Glomerular visceral epithelial cell (primary cell): ENCODE measurements around the gene ZNF710.

Source experiments
- DNase-seq: peaks from one replicate; pipeline ENCODE4 v3.0.0-alpha.2; 2016; ENCODE audit errors: extremely low spot score

The ZNF710 gene

DNA sequence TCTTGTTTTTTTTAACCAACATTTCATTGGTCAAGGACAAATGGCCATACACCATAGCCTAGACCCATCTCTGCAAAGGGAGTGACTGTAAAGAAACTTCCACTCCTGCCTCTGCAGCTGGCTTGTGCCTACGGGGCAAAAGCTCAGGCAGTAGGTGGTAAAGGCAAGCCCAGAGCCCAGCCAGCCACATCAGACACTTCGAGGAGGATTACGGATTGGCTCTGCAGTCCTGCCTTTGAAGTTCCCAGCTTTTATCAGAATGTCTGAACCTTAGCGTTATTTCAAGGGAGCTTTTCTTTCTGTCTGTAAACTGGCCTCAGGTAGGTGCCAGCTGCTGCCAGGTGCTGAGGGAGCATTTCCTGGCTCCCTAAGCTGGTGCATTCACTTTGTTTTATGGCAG is 15.6 kb downstream of the ZNF710 start:
- no peak for DNase-seq

DNA sequence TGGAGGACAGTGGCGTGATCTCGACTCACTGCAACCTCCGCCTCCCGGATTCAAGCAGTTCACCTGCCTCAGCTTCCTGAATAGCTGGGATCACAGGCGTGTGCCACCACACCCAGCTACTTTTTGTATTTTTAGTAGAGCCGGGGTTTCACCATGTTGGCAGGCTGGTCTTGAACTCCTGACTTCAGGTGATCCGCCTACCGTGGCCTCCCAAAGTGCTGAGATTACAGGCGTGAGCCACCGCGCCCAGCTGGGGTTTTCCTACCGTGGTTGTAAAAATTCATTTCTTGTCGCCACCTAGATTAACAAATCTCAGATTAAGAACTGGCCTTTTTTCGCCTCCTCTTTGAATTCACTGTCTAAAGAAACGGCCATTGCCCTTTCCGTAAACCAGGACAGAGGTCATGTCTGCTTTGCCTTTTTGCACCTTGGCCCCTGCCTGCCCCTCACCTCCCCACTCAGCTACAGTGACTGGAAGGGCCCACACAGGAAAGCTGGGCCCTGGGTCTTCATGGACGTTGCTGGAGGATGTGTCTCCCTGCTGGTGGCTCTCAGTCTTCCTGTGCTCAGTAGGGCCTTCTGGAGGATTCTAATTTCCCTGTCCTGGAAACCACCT is 17.2 kb downstream of the ZNF710 start:
- DNase-seq, result no peak

DNA sequence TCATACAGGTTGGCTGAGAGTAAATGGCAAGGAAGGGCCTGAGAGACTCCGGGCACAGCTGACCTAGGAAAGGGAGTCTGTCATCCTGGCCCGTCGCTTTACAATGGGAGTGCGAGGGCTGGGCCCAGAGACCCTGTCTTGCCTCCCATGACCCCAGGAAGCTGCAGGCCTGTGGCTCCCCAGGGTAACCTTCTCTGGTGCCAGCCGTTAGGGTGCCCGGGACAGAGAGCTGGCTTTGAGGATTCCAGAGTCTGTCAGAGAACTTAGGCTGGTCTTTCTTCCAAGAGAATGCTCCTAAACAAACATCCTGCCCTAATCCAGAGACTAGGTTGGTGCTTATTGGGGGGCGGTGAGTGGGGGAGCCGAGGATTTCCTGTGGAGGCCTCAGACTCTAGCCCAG is 18.5 kb downstream of the ZNF710 start:
- no peak for DNase-seq

DNA sequence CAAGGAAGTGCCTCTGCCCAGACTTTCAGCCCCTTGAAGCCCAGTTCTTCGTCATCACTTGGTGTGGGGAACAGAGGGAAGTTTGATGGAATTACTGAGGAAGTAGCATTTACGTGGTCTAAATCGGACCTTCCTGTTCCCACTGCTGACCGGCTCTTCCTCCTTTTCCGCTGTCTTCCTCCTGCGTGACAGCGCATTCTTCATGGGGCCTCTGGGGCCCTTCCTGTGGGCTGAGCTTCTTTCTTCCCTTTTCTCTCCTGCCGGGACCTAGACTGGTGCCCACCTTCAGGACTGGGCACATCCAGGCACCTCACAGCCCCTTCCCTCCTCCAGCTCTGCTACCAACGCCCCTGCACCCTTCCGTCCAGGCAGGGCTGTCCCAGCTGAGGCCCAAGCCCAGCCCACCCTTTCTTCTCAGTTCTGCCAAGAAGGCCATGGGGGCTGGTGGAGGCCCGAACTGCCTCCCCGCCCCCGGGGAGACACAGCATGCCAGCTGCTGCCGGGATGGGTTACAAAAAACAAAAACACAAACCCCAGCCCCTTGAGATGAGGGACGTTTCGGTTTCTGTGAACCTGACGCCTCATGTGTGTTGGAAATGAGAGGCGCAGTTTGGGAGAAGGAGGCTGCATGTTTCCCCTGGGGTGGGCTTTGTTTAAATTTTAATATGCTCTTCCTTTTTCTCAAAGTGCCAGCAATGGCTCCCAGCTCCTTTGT is 19.1 kb downstream of the ZNF710 start:
- no peak for DNase-seq

DNA sequence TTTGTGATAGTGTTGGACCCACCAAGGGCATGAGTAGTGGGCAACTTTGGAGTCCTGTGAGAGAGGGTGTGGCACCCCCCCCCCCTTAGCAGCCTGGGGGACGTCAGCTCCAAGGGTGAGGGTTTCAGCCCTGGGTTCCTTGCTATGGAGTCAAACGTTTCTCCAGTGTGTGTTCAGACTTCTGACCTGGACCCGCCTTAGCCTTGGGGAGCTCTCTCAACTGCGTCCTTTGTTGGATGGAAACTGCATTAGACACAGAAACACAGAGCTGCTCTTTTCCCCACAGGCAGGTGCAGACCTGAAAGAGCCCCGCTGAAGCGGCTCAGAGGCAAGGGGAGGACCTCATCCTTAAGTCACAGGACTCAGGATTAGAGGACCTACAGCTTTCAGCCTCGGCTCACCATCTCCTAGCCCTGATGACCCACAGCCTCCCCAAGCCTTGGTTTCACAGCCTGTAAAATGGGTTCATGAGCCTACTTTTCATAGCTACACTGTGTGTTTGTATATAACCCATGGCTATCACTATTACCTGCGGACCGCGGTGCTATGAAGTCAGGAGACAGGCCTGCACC is 19.9 kb downstream of the ZNF710 start:
- no peak for DNase-seq

DNA sequence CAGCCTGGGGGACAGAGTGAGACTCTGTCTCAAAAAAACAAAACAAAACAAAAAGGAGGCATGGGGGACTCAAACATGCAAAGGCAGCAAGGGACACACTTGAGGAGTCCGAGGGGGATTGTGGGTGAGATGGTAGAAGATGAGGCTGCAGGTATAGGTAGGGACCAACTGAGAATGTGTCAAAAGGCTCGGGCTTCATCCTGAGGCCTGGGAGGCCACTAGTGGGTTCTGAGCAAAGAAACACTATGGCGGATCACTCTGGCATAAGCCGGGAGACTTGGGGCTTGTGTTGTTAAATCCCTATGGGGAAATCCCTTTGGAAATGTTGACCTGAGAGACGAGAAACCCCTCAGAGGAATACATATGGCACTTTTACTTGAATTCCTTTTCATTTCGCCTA is 21.2 kb downstream of the ZNF710 start:
- DNase-seq, result no peak

DNA sequence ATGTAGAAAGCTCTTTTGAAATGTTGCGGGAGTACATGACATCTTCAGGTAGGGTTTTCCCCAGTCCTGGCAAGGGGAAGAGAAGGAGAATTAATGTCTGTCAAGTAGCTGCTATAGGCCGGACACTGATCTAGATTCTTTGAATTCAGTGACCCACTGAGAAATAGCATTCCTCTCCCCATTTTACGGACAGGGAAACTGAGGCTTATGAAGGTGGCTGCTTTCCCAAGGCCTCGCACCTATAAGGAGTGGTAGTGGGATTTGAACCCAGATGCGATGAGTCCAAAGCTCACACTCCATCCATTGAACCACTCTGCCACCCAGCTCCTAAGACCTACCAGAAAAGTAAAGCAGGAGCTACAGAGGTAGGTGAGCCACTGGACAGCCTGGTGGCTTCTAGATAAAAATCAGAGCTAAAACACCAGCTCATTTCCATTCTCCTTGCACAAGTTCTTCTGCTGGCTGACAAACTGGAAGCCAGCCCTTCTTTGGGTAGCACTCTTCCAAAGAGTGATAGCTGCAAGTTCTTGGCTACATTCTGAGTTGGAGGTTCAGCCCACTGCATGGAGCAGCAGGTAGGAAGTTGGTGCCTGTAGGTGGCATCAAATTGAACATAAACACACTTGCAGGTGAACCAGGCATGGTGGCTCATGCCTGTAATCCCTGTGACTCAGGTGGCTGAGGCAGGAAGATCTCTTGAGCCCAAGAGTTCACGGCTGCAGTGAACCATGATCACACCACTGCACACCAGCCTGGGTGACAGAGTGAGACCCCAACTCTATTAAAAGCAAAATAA is 22.0 kb downstream of the ZNF710 start:
- no peak for DNase-seq

DNA sequence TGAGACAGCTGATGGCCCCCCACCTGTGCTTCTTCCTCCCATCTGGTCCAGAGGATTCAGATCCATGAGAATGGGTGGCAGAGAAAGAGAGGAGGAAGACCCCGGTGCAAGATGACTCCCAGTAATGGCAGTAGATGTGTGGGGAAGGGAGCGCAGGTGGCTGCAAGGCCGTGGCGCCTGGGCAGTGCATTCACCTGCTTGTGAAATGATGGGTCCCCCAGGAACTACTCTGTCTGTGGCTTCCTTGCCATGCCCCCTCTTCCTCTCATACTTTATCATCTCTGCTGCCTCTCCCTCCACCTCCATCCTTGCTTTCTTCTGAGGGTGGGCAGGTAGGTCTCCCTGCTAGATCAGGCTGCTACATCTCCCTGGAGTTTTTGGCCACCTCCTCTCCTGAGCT is 23.3 kb downstream of the ZNF710 start:
- DNase-seq, result no peak

DNA sequence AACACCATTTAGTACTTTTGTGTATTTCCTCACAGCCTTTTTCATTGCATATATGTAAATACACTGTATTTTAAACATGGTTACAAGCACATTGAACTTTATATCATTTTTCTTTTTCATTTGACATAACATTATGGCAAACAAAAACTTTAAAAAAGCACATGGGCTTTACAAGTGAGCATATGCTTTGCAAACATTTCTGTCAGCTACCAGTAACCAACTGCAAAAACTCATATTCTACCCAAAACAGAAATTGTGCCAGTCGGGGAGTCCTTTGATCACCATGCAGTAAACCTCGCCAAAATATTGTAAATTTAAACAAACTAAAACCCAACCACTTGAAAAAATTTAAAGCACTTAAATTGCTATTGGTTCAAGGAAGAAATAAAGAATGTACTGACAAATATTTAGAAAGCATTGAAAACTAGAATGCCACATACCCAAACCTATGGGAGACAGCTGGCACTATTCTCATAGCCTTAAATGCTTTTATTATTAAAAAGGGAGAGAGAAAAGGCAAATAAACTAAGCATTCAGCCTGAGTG is 24.4 kb downstream of the ZNF710 start:
- DNase-seq, result no peak

DNA sequence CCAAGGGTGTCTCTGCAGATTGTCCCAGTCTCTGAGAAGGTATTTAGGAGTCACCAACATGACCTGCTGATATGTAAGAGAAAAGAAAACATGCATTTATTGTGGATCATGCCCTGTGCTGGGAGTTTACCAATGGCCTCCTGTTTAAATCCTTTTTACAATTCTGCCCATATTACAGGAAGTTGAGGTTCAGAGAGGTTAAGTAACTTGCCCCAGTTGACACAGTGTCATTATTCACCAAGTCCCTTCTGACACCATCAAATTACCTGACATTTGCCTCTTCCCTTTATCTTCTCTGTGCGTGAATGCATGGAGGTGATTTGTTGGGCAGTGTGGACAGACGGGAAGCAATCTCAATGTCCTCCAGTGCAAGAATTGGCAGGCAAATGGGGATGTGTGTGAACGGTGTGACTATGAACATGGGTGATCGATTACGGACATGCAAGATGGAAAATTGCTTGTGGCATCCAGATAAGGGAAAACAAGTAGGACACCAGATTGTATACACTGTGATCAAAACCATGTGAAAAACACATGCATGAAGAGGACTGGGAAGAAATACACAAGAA is 27.3 kb downstream of the ZNF710 start:
- no peak for DNase-seq

DNA sequence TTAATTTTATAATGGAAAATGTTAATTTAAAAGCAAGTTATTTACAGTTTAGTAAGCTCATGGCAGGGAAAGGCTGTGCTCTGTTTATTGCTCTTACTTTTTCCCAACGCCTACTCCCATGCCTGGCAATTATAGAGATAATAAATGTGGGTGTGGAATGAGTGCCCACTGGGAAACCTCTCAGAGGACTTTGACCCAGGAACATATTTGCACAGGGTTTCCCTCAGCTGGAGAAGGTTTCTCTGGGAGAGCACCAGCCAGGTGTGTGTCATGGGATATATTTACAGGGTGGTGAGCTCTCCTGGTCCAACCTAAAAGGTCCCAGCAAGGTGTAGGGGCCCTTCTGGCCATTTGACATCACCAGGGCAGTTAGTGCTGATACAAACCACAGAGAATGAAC is 27.9 kb downstream of the ZNF710 start:
- DNase-seq, result no peak

DNA sequence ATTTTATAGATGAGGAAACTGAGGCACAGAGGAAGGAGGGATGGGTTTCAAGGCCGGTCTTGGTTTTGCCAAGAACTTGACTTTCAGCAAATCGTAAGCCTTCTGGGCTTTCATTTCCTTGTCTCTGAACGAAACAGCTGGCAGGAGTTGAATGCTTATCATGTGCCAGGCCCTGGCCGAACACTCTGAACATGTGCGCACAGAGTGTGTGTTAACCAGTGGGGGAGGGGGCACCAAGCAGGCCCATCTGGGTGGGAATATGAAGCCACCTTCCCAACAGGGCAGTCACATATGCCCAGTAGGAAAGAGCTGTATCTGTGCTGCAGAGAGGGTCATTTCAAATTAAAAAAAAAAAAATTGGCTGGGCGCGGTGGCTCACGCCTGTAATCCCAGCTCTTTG is 29.3 kb downstream of the ZNF710 start:
- DNase-seq, result no peak

DNA sequence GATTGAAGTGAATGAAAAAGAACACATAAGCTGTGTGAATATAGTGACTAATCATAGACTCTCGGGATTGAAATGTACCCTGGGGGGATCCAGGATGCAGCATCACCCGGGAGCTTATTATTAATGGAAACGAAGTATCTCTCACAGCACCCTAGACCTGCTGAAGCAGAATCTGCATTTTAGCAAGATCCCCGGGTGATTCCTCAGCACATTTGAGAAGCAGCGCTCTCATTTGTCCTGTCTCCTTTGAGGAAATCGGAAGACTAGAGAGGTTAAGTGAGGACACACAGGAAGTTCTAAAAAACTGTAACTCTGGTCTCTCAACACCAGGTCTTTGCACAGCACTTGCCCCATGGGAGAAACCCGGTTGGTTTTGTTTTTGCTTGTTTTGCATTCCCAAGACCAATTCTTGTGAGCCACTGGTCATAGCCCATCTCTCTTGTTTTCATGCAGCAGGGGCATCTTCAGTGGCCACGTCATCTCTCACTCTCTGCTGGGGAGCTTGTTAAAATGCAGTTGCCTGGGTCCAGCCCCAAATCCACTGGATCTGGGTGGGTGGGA is 30.2 kb downstream of the ZNF710 start:
- no peak for DNase-seq

DNA sequence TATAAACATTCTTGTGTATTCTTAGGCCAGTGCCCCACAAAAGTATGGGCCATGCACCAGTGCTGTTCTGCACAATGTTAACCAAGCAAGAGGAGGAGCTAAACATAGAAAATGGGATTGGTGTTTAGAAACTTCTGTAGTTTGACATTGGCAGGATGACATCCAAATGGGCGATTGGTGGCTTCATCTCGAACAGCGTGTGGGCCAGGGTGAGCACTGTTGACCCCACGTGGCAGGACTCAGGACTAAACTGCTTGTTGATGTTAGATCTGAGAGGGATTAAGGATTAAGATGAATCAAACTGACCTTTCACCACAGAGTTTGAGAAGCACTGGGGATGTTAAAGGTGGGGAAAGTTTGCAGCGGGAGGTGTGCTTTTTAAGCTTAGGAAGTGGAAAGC is 31.9 kb downstream of the ZNF710 start:
- no peak for DNase-seq

DNA sequence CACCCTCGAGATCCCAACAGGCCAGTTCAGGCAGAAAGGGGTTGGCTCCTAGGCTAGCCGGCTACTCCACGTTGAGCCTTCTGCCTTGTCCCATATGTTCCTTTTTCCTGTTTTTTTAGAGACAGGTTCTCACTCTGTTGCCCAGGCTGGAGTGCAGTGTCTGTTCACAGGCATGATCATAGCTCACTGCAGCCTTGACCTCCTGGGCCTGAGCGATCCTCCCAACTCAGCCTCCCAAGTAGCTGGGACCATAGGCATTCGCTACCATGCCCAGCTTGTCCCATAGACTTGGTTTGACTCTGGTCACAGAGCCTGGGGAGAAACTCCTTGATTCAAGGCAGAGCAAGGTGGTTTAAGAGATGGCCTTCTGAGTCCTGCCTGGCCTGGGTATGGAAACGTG is 32.3 kb downstream of the ZNF710 start:
- DNase-seq, result no peak

DNA sequence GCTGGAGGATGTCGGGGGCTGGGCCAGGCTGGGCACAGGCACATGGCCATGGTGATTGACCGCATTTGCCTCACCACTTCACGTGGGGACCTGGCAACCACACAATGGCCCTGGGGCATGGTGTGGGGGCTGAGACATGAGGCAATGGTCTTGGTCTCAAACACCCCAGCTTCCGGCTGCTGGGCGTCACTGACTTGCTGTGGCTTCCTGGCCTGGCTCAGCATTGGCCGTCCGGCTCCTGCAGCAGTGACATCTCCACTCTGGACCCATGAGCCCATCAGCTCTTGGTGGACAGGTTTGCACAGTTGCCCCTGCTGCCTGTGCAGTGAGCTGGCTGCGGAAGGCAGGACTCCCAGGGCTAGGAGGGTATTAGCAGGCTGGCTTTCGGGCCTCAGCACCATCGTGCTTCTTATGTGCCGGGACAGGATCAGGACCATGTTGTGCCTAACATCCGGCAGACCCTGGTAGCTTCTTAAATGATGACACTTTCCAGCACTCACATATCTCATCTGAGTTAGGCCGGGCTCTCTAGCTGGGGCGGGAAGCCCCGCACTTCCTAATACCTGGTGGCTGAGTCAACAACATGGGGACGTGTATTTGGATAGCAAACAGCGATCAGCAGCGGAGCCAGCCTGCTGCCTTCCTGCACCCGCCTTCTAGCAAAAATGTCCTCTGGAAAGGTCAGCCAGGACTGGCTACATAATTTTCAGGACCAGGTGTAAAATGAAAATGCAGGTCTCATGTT is 34.1 kb downstream of the ZNF710 start:
- DNase-seq, result peak; percentile 31

DNA sequence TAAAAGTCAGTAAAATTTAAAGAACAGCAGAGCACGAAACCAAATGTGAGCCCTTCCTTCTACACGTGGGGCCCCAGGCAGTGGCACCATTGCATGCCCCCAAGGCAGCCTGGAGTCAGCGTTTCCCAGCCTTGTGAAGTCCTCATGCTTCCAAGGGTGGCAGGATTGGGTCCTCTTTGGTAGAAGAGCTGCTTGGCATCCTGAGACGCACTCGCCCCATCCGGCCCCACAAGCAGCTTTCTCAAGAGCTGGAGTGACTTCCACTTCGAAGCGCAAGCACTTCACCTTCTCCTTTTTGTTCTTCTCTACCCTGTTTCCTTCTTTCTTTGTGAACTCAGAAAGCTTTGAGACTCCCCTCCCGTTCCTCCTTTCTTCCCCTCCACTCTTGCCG is 34.7 kb downstream of the ZNF710 start:
- DNase-seq, result no peak

DNA sequence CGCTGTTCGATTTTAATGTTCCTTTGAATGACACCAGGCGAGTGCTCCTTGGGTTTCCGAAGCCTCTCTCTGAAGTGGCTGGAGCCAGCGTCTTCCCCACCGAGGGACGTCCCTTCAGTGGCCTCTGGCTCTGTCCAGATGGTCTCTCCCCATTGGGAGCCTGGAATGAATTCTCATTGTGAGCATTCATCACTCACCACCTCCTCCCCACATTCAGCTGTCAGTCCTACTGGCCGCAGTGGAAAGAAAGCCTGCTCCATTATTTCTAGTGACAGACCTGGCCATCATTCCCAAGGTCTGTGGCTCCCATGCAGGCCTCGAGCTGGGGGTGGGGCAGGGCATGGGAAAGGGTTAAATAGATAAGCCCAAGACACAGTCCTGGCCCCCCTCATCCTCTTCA is 35.2 kb downstream of the ZNF710 start:
- no peak for DNase-seq

DNA sequence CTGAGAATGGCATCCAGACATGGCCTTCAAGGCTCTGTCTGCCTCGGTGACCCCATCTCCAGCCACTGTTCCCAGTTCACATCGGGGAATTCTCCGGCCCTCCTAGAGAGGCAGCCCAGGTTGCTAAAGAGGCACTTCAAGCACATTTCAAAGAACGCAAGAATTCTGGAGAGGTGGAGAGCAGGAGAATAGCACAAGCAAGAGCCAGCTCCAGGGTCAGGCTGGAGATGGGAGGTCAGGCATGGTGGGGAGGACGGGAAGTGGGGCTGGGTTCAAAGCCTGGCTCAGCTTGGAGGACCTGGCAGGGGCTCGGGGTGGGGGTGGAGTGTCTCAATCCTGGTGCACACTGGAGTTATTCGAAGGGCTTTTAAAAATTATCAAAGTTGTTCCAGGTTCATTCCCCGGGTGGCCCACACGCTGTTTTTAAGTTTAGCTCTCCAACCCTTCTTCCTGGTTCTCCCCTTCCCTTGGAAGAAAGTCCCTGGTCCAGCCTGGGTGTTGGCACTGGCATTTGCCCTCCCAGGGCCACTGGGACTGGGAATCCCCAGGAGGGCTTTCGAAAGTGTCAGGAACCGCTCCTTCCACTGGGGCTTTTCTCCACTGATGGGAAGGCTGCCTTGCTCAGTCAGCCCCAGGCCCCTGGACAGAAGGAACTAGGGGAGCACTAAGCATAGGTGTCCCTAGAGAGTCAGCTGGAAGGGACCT is 35.8 kb downstream of the ZNF710 start:
- no peak for DNase-seq

DNA sequence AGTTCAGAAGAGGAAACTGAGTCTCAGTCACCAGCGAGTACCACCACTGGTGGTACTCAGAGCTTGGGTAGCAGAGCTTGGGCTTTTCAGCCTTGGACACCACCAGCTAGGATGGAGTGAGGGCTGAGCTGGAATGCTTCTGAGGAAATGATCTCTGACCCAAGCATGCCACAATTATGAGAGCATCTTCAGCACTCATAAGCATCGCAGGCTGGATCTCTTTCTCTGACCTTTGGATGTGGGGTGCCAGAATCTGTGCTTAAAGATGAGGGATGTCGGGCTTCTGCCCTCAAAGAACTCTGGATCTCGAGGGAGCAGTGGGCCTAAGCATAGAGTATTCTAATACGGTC is 36.4 kb downstream of the ZNF710 start:
- DNase-seq, result no peak
